Fibroblast of gingiva (primary cell): ENCODE measurements around the gene CRX.
"Not testable (repeated sequence)": the region's sequence is repeated elsewhere in the genome, so short reads cannot be mapped to it uniquely, and the experiment has no call there.

Source experiments
- DNase-seq: peaks from one replicate; pipeline ENCODE4 v3.0.0-alpha.2; 2011; ENCODE audit warnings: low read depth

Gene CRX

GRCh38 chr19:47859838-47860237 is 38.1 kb downstream of the CRX start:
- DNase-seq = not testable (repeated sequence)

GRCh38 chr19:47860602-47861297 is 39.0 kb downstream of the CRX start:
- DNase-seq = no peak

- no peak for DNase-seq
Measured at GRCh38 chr19:47861630-47862029, 39.9 kb downstream of the CRX start.

- DNase-seq = peak; percentile 52
Measured at GRCh38 chr19:47863514-47863936, 41.8 kb downstream of the CRX start.

GRCh38 chr19:47865166-47865565 is 43.4 kb downstream of the CRX start:
- DNase-seq = no peak

GRCh38 chr19:47878906-47879305 is 57.2 kb downstream of the CRX start:
- no peak for DNase-seq

GRCh38 chr19:47879385-47879784 is 57.6 kb downstream of the CRX start:
- not testable (repeated sequence) for DNase-seq

- DNase-seq = no peak
Measured at GRCh38 chr19:47881757-47882156, 60.0 kb downstream of the CRX start.

GRCh38 chr19:47882890-47883289 is 61.2 kb downstream of the CRX start:
- no peak for DNase-seq

GRCh38 chr19:47885067-47885463 is 63.3 kb downstream of the CRX start:
- DNase-seq = no peak

GRCh38 chr19:47886010-47886559 is 64.3 kb downstream of the CRX start, which contains the start of gene SULT2A1:
Gene SULT2A1, minus strand, starts transcription at chr19:47886315. Its CDS starts 58 bp downstream, at chr19:47886257.
- DNase-seq = no peak

- no peak for DNase-seq
Measured at GRCh38 chr19:47890865-47891621, 69.3 kb downstream of the CRX start.

GRCh38 chr19:47891622-47891922 is 69.8 kb downstream of the CRX start:
- no peak for DNase-seq

GRCh38 chr19:47891923-47892666 is 70.4 kb downstream of the CRX start:
- DNase-seq = no peak
